Adrenal gland (tissue), 5 donors: Measurements from ENCODE around the gene PDSS1.

Experiments used
- CTCF ChIP-seq, 6 experiments: fragments of 450-650 bp in 4 of 6; fragments of 200-600 bp in 2 of 6; sonication (generic) in 1 of 6; IDR thresholded peaks; 1 replicate in 5 of 6; 2 replicates in 1 of 6; pipeline versions ENCODE4 v1.5.1 to v1.8.0; 2016 to 2021; ENCODE audit warnings: antibody characterized with exemption in 6 of 6, mild to moderate bottlenecking in 2 of 6, moderate library complexity in 1 of 6
- POLR2A ChIP-seq, 2 donors: fragments of 450-650 bp; IDR thresholded peaks; one replicate each; pipeline ENCODE4 v1.6.1; 2017; ENCODE audit warnings: antibody characterized with exemption in 2 of 2, mild to moderate bottlenecking in 2 of 2, moderate library complexity in 1 of 2
- donor health status: DM: no; HTN: no; CAD: no.

- TF ChIP-seq CTCF (IDR thresholded peaks at IDR 0.05) (no peak), POLR2A (IDR thresholded peaks at IDR 0.05) (no peak)
Observed at GRCh38 chr10:26792758-26793495, 95.4 kb downstream of the PDSS1 start.
